HG03196 (cell line): Measurements from ENCODE around the gene CIRBP.

Experiments used
- ATAC-seq: cut with Tn5 transposase; IDR thresholded peaks from one replicate; pipeline ENCODE4 v1.9.1; 2021; ENCODE audit not compliant: unreplicated experiment

Gene CIRBP

GRCh38 chr19:1254530-1255185 lies 14.5 kb upstream of the CIRBP start:
- ATAC-seq: no peak

DNA sequence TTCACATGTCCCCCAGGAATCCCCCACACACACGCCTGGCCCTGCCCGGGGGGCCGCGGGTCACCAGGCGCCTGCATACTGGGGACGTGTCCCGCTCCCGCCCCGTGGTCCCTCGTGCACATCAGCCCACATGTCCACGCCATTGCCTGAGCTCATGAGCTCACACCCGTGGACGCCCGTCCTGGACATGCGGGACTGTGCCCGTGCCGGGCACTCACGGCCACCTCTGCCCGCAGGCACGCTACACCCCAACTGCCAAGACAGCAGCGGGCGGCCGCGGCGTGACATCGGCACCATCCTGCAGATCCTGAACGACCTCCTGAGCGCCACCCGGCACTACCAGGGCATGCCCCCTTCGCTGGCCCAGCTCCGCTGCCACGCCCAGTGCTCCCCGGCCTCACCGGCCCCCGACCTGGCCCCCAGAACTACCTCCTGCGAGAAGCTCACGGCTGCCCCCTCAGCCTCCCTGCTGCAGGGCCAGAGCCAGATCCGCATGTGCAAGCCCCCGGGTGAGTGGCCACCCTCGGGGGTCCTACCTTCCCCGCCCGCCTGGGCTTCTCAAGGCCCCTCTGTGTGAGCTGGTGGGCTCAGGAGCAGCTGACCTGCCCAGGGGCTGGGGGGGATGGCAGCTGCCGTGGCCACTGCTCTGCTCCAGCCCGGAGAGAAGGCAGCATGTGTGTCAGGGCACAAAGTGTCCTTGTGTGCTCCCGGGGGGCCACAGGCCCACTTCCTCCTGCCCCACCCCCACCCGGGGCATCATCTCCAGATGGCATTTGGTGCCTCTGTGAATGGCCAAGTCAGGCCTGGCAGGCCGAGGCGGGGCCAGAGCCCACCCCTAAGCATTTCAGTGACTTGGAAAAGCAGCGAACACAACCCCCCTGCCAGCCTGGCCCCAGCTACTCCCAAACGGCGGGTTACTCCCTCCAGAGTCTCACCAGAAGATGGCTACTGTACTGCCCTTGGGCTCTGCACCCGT lies 13.7 kb upstream of the CIRBP start:
- no peak for ATAC-seq

- ATAC-seq: no peak
These were observed 12.3 kb upstream of the CIRBP start for GRCh38 chr19:1256646-1257474.

GRCh38 chr19:1257475-1258162 lies 11.5 kb upstream of the CIRBP start:
- ATAC-seq: no peak

GRCh38 chr19:1258163-1258492 lies 11.0 kb upstream of the CIRBP start:
- ATAC-seq: no peak

DNA sequence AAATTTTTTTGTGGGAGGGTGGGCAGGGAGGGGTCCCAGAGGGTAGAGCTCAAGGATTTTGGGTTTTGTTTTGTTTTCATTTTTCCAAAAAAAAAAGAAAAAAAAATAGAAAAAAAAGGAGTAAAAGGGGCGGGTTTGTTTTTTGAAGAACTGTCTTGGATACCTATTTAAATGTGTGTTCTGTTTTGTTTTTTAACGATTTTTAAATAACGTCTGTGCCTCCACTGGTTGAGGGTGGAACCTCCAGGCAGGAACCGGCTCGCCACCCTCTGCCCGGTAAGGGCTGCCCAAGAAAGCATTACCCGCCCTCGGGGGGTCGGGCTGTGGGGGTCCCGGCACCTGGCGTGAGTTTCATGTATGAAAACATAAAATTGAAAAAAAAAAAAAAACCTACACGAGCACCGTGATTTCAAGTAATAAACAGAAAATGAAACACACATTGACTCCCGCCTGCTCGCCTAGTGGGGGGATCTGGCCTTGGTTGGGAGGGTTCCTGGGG lies 10.4 kb upstream of the CIRBP start:
- no peak for ATAC-seq

GRCh38 chr19:1259206-1259875 lies 9.8 kb upstream of the CIRBP start:
- ATAC-seq: peak; percentile 24

- ATAC-seq: peak; percentile 10
These were observed 9.0 kb upstream of the CIRBP start for GRCh38 chr19:1259876-1260748.

- ATAC-seq: peak; percentile 41
These were observed 8.2 kb upstream of the CIRBP start for GRCh38 chr19:1260749-1261537.

DNA sequence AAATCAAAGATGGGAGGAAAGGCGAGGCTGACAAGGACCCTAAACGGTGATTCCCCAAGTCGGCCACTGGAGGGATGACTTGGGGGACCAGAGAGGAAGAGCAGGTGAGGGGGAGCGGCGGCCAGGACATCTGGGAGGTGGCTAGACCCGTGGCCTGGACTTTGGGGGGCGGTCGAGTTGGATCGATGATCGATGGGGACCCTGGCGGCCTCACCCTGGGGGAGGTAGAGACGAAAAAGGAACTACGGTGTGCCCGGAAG lies 7.7 kb upstream of the CIRBP start:
- no peak for ATAC-seq

GRCh38 chr19:1261798-1262622 lies 7.1 kb upstream of the CIRBP start:
- ATAC-seq: no peak

- ATAC-seq: no peak
These were observed 6.5 kb upstream of the CIRBP start for GRCh38 chr19:1262623-1263123.

DNA sequence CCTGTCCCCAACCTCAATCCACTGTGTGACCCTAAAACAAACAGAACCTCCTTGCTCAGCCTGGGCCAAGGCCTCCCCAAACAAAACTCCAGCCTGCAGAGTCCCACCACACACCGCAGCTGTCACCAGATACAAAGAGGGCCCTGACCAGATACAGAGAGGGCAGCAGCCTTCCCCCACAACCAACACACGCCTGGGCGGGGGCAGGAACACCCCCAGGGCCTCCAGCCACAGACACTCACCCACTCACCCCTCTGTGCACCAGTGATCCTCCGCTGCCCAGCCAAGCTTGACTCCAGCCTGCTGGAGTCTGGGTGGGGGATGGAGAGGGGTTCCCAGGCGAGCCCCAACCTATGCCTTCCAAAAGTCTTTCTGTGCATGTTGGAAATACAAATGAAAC lies 5.9 kb upstream of the CIRBP start:
- no peak for ATAC-seq

- no peak for ATAC-seq
These were observed 4.1 kb upstream of the CIRBP start for GRCh38 chr19:1264801-1265614.

DNA sequence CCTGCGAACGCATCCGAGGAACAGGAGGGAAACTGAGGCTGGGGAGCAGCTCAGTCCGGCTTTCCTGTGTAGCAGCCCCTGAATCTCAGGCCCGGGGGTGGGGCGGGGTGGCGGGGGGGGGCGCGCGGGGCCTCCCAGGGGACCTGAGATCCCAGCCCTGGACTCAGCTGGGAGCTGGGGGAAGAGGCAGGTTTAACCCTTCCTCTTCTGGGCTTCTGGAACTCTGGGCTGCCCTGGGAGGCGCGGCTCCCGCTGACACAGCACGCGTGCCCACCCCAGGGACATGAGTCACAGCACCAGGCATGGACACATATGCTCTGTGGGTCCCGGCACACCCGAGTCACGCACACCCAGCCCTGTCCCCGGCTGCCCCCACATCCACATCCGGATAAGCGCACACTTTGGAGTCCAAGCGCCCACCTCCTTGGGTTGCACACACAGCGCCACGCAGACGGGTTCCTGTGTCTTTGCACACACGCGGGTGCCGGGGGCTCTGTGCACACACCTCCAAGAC lies 3.5 kb upstream of the CIRBP start:
- no peak for ATAC-seq

- peak; percentile 32 for ATAC-seq
These were observed 2.8 kb upstream of the CIRBP start for GRCh38 chr19:1266129-1266915.
